Astrocyte of the spinal cord (primary cell): ENCODE results near the gene PBX1.
A peak's percentile ranks its signal among the peaks of the same experiment; 100 is the strongest.

Experiments used
- DNase-seq: peaks from one replicate; pipeline ENCODE4 v3.0.0; 2011; ENCODE audit warnings: low read depth, low spot score
- H3K4me3 ChIP-seq: 2 replicates; pipeline ENCODE4 v1.5.1; 2011; ENCODE audit warnings: low read depth, mild to moderate bottlenecking, low read length, moderate library complexity
- CTCF ChIP-seq: IDR thresholded peaks from 2 replicates; pipeline ENCODE4 v1.5.1; 2012; ENCODE audit warnings: low read depth, mild to moderate bottlenecking, low read length, inconsistent platforms
- in situ Hi-C: cut with HindIII; loops from 2 replicates; pipeline ENCODE4 v1.10.0; 2017; ENCODE audit warnings: low sequenced_read_pairs

Gene PBX1

DNA sequence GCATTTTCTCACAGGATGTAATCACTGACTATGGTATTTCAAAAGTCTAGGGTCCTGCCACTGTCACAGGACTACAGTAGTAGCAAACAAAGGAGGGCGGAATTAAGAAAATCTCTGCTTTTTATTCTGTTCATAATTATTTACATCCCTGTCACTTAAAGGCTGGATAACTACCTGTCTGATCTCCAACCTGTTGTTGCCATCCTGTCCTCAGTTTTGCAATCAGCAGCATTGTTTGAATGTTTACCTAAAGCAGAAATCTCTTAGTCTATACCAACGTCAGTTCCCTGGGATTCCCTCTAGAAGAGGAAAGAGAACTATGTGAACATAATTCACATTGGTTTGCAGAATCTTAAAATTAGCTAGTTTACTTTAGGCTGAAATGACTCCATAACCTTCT, 218.5 kb downstream of the PBX1 start:
- DNase-seq: no peak
- H3K4me3 ChIP-seq: no peak overlapping the region
- in situ Hi-C loops: loop anchor here (25.0 kb wide), 1 partner anchor 215 kb away; the partner anchor contains the start of gene PBX1
- no peak for TF ChIP-seq CTCF

- TF ChIP-seq CTCF: no peak
- no peak overlapping the region for H3K4me3 ChIP-seq
- no peak for DNase-seq
- in situ Hi-C loops: loop anchor here (25.0 kb wide), 1 partner anchor 217 kb away; the partner anchor contains the start of gene PBX1
Measured at GRCh38 chr1:164779376-164779775, 220.4 kb downstream of the PBX1 start.

GRCh38 chr1:164780111-164780812, 221.3 kb downstream of the PBX1 start:
- in situ Hi-C loops: loop anchor here (25.0 kb wide), 1 partner anchor 218 kb away; the partner anchor contains the start of gene PBX1
- TF ChIP-seq CTCF: no peak
- no peak overlapping the region for H3K4me3 ChIP-seq
- DNase-seq: no peak

- in situ Hi-C loops: loop anchor here (25.0 kb wide), 1 partner anchor 219 kb away; the partner anchor contains the start of gene PBX1
Measured at GRCh38 chr1:164780863-164781262, 221.9 kb downstream of the PBX1 start.

DNA sequence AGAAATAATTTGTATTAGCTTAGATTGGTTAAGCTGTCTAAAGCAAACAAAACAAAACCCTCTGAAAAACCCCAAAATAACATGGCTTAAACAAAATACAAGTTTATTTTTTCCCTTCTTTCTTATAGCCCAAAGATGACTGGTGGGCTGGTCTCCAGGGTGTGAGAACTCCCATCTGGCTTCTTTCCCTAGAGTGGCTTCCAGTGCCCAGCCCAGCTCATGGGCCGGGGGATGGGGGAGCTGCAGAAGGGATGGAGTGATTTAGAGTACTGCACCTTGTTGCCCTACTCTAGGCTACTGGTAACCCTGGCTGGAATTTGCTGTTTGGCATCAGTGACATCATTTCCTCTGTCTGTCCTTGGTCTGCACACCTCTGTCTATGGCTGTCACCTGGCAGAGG, 223.0 kb downstream of the PBX1 start:
- no peak for DNase-seq
- H3K4me3 ChIP-seq: no peak overlapping the region
- TF ChIP-seq CTCF: no peak
- in situ Hi-C loops: loop anchor here (25.0 kb wide), 1 partner anchor 220 kb away; the partner anchor contains the start of gene PBX1

More at GRCh38 chr1:164780863-164781262, 221.9 kb downstream of the PBX1 start:
- peak; percentile 78 for DNase-seq
- H3K4me3 ChIP-seq: no peak overlapping the region
- no peak for TF ChIP-seq CTCF

DNA sequence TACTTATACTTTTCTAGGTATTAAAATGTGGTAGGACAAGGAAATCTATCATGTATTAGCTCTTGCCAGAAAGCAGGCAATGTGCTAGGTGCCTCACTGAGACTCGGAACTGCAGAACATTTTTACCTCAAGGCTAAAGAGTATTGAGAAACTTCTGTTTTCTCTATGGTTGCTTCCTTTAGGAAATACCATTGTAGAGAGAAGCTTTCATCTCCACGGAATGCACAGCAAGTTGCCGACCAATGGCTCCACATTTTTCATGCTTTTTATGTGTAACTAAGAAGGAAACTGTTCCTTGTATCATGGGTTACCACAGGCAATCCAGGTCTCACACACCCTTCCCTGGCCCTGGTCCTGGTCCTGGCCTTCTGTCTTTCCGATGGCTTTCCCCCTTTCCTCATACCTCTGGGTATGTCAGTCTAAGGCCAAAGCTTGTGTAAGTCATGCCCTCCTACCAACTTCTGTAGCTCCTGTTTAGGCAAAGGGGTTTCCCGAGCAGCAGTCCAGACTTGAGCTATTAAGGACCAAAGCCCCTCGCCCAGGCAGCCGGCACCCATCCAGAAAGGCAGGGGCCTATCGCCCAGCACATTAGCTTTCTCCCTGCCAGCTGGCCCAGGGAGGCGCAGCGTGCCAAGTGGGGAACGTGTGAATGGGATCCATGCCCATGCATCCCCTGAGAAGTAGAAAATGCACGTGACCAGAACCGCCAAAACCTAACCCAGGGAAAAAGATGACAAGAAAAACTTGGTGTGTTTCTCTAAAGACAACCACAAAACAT, 225.0 kb downstream of the PBX1 start:
- H3K4me3 ChIP-seq: no peak overlapping the region
- DNase-seq: peak; percentile 55
- in situ Hi-C loops: loop anchor here (25.0 kb wide), 1 partner anchor 222 kb away; the partner anchor contains the start of gene PBX1
- TF ChIP-seq CTCF: no peak
